ENCODE results near the gene AURKA.

- TF ChIP-seq KAT7 (CRISPR knock-in tag; IDR thresholded peaks at IDR 0.05; ENCODE audit: borderline replicate concordance) (no peak), CCNT2 (IDR thresholded peaks at IDR 0.05; ENCODE audit: borderline replicate concordance, extremely low read depth, insufficient read length, low read depth, low read length) (no peak), DEAF1 (CRISPR knock-in tag; IDR thresholded peaks at IDR 0.05) (no peak), TCF7 (IDR thresholded peaks at IDR 0.05; ENCODE audit: borderline replicate concordance) (no peak), AFF4 (CRISPR knock-in tag; IDR thresholded peaks at IDR 0.05) (no peak), ZNF121 (CRISPR knock-in tag; conservative IDR thresholded peaks at IDR 0.05) (no peak), ZZZ3 (IDR thresholded peaks at IDR 0.05) (no peak), CTCF (IDR thresholded peaks at IDR 0.05 in 2 of 3, conservative IDR thresholded peaks at IDR 0.05 in 1 of 3; ENCODE audit: insufficient read depth in 2 of 3, low read depth in 1 of 3, low read length in 3 of 3) (no peak), ZKSCAN8 (CRISPR knock-in tag; IDR thresholded peaks at IDR 0.05) (no peak), ATF1 (CRISPR knock-in tag; IDR thresholded peaks at IDR 0.05) (no peak), ATF1 (tag; IDR thresholded peaks at IDR 0.05) (no peak), ZBTB1 (CRISPR knock-in tag; IDR thresholded peaks at IDR 0.05; ENCODE audit: borderline replicate concordance, low read depth) (no peak)
Measured at GRCh38 chr20:56406910-56407309, 14.9 kb upstream of the AURKA start.

All from K562 (cell line).